Nephron progenitor cell (in vitro differentiated cells): Measurements from ENCODE around the gene LRRC56.

Source experiments
- DNase-seq: peaks from one replicate; pipeline ENCODE4 v3.0.0; 2021
- H3K27ac Mint-ChIP-seq: 2 replicates; pipeline ENCODE4 v1.8.0; 2021; ENCODE audit warnings: mild to moderate bottlenecking, moderate library complexity, mixed read lengths
- H3K27me3 Mint-ChIP-seq: 2 replicates; pipeline ENCODE4 v1.8.0; 2021; ENCODE audit warnings: mild to moderate bottlenecking, low read depth, mixed read lengths; ENCODE audit not compliant: poor library complexity
- H3K36me3 Mint-ChIP-seq: 2 replicates; pipeline ENCODE4 v1.8.0; 2021; ENCODE audit warnings: low read depth, mixed read lengths
- H3K4me1 Mint-ChIP-seq: 2 replicates; pipeline ENCODE4 v1.8.0; 2021; ENCODE audit warnings: mixed read lengths
- H3K4me3 Mint-ChIP-seq: 2 replicates; pipeline ENCODE4 v1.8.0; 2021; ENCODE audit warnings: mild to moderate bottlenecking, moderate library complexity, mixed read lengths
- H3K9me3 Mint-ChIP-seq: 2 replicates; pipeline ENCODE4 v1.8.0; 2021; ENCODE audit warnings: mild to moderate bottlenecking, moderate library complexity, mixed read lengths
- CTCF ChIP-seq: fragments of 200-600 bp; sonication (generic); IDR thresholded peaks from 2 replicates; pipeline ENCODE4 v1.5.0; 2021; ENCODE audit warnings: antibody characterized with exemption

LRRC56 gene

GRCh38 chr11:489610-490185 is 47.6 kb upstream of the LRRC56 start:
- Mint-ChIP-seq H3K27me3 (no peaks in the 10 kb centered on the region), H3K36me3 (peaks cover 18% of the 10 kb centered on the region), H3K9me3 (no peaks in the 10 kb centered on the region), H3K4me1 (no peaks in the 10 kb centered on the region), H3K27ac (no peak overlapping the region), H3K4me3 (no peak overlapping the region)
- DNase-seq: no peak
- TF ChIP-seq CTCF: no peak

DNA sequence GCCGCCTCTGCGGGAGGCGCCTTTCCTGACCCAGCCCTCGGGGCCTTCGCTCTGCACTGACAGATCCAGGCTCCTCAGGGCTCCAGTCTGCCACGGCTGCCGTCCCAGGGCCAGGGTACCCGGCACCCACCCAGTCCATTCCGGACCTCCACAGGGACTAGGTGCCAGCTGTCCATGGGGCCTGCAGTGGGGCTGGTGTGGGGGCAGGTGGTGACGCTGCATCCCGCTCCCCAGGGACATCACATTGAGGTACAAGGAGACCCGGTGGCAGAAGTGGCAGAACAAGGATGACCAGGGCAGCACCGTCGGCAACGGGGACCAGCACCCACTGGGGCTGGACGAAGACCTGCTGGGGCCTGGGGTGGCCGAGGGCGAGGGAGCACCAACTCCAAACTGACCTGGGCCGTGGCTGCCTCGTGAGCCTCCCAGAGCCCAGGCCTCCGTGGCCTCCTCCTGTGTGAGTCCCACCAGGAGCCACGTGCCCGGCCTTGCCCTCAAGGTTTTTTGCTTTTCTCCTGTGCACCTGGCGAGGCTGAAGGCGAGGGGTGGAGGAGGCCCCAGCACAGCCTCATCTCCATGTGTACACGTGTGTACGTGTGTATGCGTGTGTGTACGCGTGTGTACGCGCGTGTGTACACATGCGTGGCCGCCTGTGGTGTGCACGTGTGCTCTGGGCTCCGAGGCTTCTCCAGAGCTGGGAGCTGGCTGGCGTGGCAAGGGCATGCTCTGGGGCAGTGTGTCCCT is 47.0 kb upstream of the LRRC56 start:
- H3K27ac Mint-ChIP-seq: no peak overlapping the region
- peaks cover 3% of the 10 kb centered on the region for H3K4me1 Mint-ChIP-seq
- no peaks in the 10 kb centered on the region for H3K9me3 Mint-ChIP-seq
- H3K27me3 Mint-ChIP-seq: no peaks in the 10 kb centered on the region
- no peak for TF ChIP-seq CTCF
- H3K4me3 Mint-ChIP-seq: no peak overlapping the region
- no peak for DNase-seq
- H3K36me3 Mint-ChIP-seq: peaks cover 22% of the 10 kb centered on the region

DNA sequence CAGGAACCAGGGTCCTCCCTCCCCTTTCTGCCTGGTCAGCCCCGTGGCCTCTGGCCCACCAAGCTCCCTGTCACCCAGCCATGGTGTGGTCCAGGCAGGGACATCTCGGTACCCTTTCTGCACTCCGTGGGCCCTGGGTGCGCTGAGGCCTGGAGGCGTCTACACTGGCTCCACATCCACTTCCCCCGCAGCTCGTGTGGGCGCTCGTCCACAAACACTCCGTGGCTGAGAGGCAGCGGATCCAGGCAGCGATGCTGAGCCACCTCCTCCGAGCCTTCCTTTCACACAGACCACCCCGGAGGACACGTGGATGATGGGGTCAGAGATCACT is 46.4 kb upstream of the LRRC56 start:
- DNase-seq: no peak
- TF ChIP-seq CTCF: no peak
- Mint-ChIP-seq H3K4me3 (no peak overlapping the region), H3K9me3 (peaks cover 2% of the 10 kb centered on the region), H3K27ac (no peak overlapping the region), H3K36me3 (peaks cover 27% of the 10 kb centered on the region), H3K4me1 (peaks cover 7% of the 10 kb centered on the region), H3K27me3 (no peaks in the 10 kb centered on the region)

GRCh38 chr11:491358-491757 is 46.0 kb upstream of the LRRC56 start:
- peaks cover 4% of the 10 kb centered on the region for H3K9me3 Mint-ChIP-seq
- H3K27me3 Mint-ChIP-seq: no peaks in the 10 kb centered on the region
- H3K27ac Mint-ChIP-seq: no peak overlapping the region
- no peak for DNase-seq
- H3K4me3 Mint-ChIP-seq: no peak overlapping the region
- peaks cover 8% of the 10 kb centered on the region for H3K4me1 Mint-ChIP-seq
- H3K36me3 Mint-ChIP-seq: peaks cover 32% of the 10 kb centered on the region
- TF ChIP-seq CTCF: no peak

- H3K4me1 Mint-ChIP-seq: peaks cover 16% of the 10 kb centered on the region
- no peak for TF ChIP-seq CTCF
- H3K9me3 Mint-ChIP-seq: peaks cover 13% of the 10 kb centered on the region
- DNase-seq: no peak
- peak overlapping the region; percentile 84 for H3K27ac Mint-ChIP-seq
- H3K27me3 Mint-ChIP-seq: peaks cover 2% of the 10 kb centered on the region
- H3K36me3 Mint-ChIP-seq: peaks cover 41% of the 10 kb centered on the region
- H3K4me3 Mint-ChIP-seq: no peak overlapping the region
Observed at GRCh38 chr11:492427-493226, 44.7 kb upstream of the LRRC56 start.
